GM23248 (cell line): ENCODE data around the gene STK40. TPM values are rescaled to one million over a fixed set of nuclear protein-coding genes. Genes with fewer than 3 reads are reported as not detected.
A peak's percentile ranks its signal among the peaks of the same experiment; 100 is the strongest.

Source experiments
- DNase-seq: peaks from one replicate; pipeline ENCODE4 v3.0.0-alpha.2; 2015
- H2AFZ ChIP-seq: fragments of 200-600 bp; sonication (generic); 2 replicates; pipeline ENCODE4 v1.6.1; 2016; ENCODE audit warnings: antibody characterized with exemption
- H3F3A ChIP-seq: fragments of 200-600 bp; sonication (generic); 2 replicates; pipeline ENCODE4 v1.6.1; 2016; ENCODE audit warnings: mild to moderate bottlenecking, antibody characterized with exemption, mixed run types; ENCODE audit not compliant: insufficient read depth
- H3K27ac ChIP-seq: fragments of 200-600 bp; sonication (generic); 2 replicates; pipeline ENCODE4 v1.5.1; 2016; ENCODE audit warnings: mild to moderate bottlenecking
- H3K27me3 ChIP-seq: fragments of 200-600 bp; sonication (generic); replicated peaks from 2 replicates; pipeline ENCODE4 v1.6.1; 2016; ENCODE audit warnings: mild to moderate bottlenecking; ENCODE audit not compliant: insufficient read depth
- H3K36me3 ChIP-seq: fragments of 200-600 bp; sonication (generic); 2 replicates; pipeline ENCODE4 v1.6.1; 2016; ENCODE audit warnings: low read depth, mild to moderate bottlenecking
- H3K4me1 ChIP-seq: fragments of 200-600 bp; sonication (generic); 2 replicates; pipeline ENCODE4 v1.6.1; 2016; ENCODE audit warnings: mild to moderate bottlenecking; ENCODE audit not compliant: insufficient read depth
- H3K4me2 ChIP-seq: fragments of 200-600 bp; sonication (generic); one replicate; pipeline ENCODE4 v1.6.1; 2016; ENCODE audit warnings: mild to moderate bottlenecking; ENCODE audit not compliant: unreplicated experiment
- H3K4me3 ChIP-seq: fragments of 200-600 bp; sonication (generic); 2 replicates; pipeline ENCODE4 v1.5.1; 2016; ENCODE audit warnings: mild to moderate bottlenecking
- H3K79me2 ChIP-seq: fragments of 200-600 bp; sonication (generic); 2 replicates; pipeline ENCODE4 v1.6.1; 2016; ENCODE audit warnings: mild to moderate bottlenecking; ENCODE audit not compliant: insufficient read depth
- H3K9ac ChIP-seq: fragments of 200-600 bp; sonication (generic); 2 replicates; pipeline ENCODE4 v1.6.1; 2016; ENCODE audit warnings: mild to moderate bottlenecking
- H3K9me2 ChIP-seq: fragments of 200-600 bp; sonication (generic); 2 replicates; pipeline ENCODE4 v1.6.1; 2016; ENCODE audit warnings: mixed run types, mild to moderate bottlenecking, moderate library complexity; ENCODE audit not compliant: insufficient read depth
- H3K9me3 ChIP-seq: fragments of 200-600 bp; sonication (generic); one replicate; pipeline ENCODE4 v1.6.1; 2017; ENCODE audit warnings: low read depth
- H4K20me1 ChIP-seq: fragments of 200-600 bp; sonication (generic); 2 replicates; pipeline ENCODE4 v1.6.0; 2016; ENCODE audit not compliant: insufficient read depth
- EZH2 ChIP-seq: fragments of 200-600 bp; sonication (generic); IDR thresholded peaks from 2 replicates; pipeline ENCODE4 v1.6.1; 2018; ENCODE audit warnings: antibody characterized with exemption, mild to moderate bottlenecking; ENCODE audit not compliant: insufficient read depth, poor library complexity, severe bottlenecking
- EZH2phosphoT487 ChIP-seq: fragments of 200-600 bp; sonication (generic); IDR thresholded peaks from 2 replicates; pipeline ENCODE4 v1.6.1; 2018; ENCODE audit warnings: antibody characterized with exemption, moderate library complexity, mild to moderate bottlenecking, low read depth; ENCODE audit not compliant: insufficient read depth
- WGBS, 2 experiments: methylation state at CpG; one replicate each; pipeline ENCODE4 v1.1.6; 2015 to 2017; ENCODE audit warnings: low lambda C conversion rate in 2 of 2, low coverage in 1 of 2; ENCODE audit errors: missing lambda C conversion rate in 2 of 2; 5-methylcytosine and 5-hydroxymethylcytosine counted together
- in situ Hi-C: fragments of 300-500 bp; cut with MboI; formaldehyde crosslinking; loops from 2 replicates; pipeline ENCODE4 v1.15.0; 2020
- polyA plus RNA-seq: library from polyadenylated mRNA; unstranded; fragments of >200 nt; fragmentation: Nextera tagmentation; extraction: Ambion mirVana; gene quantifications from 2 replicates; pipeline ENCODE4 v1.2.1, GENCODE V29; 2016
- total RNA-seq: library from RNA; depleted of rRNA; stranded (reverse); fragments of >200 nt; shearing (Covaris generic); gene quantifications from 2 replicates; pipeline ENCODE4 v1.2.3, GENCODE V29; 2014

STK40 gene
- total and polyA plus RNA-seq, 2 experiments from 2014 or later: 11.1 to 16.2 TPM

- Histone ChIP-seq H2AFZ (peak overlapping the region; percentile 63), H3K4me3 (peak overlapping the region; percentile 90), H3K79me2 (peaks cover 41% of the 10 kb centered on the region), H3K9me2 (no peaks in the 10 kb centered on the region), H3K27me3 (no peaks in the 10 kb centered on the region), H3K9ac (peak overlapping the region; percentile 99), H4K20me1 (no peaks in the 10 kb centered on the region), H3K36me3 (no peaks in the 10 kb centered on the region), H3K4me1 (peaks cover 26% of the 10 kb centered on the region), H3K27ac (peak overlapping the region; percentile 100), H3K4me2 (peak overlapping the region; percentile 100), H3F3A (peaks cover 44% of the 10 kb centered on the region), H3K9me3 (no peaks in the 10 kb centered on the region)
- peak; percentile 100 for DNase-seq
- in situ Hi-C loops: no loop called here
- WGBS, 2 experiments: 0 to 1% methylated on average over 14 of the region's 14 CpGs
- TF ChIP-seq EZH2 (no peak), EZH2phosphoT487 (no peak)
These were observed 779 bp upstream of the STK40 start for GRCh38 chr1:36386265-36387140.

- WGBS, 2 experiments: 1 to 2% methylated on average over 25 of the region's 25 CpGs
- Histone ChIP-seq H3K27ac (peak overlapping the region; percentile 100), H3K79me2 (peaks cover 59% of the 10 kb centered on the region), H3K27me3 (no peaks in the 10 kb centered on the region), H3K9me2 (no peaks in the 10 kb centered on the region), H3K4me2 (peak overlapping the region; percentile 92), H3K36me3 (no peaks in the 10 kb centered on the region), H3K4me1 (peaks cover 26% of the 10 kb centered on the region), H4K20me1 (0 out of 2 replicates have a peak, but pooled peaks cover 3% of the 10 kb centered on the region), H3F3A (peaks cover 41% of the 10 kb centered on the region), H3K9me3 (no peaks in the 10 kb centered on the region), H3K4me3 (peak overlapping the region; percentile 90), H2AFZ (peak overlapping the region; percentile 59; the same call in 1 of the 2 replicates), H3K9ac (peak overlapping the region; percentile 99)
- in situ Hi-C loops: no loop called here
- peak; percentile 67 for DNase-seq
- TF ChIP-seq EZH2 (no peak), EZH2phosphoT487 (no peak)
These were observed 948 bp downstream of the STK40 start for GRCh38 chr1:36384542-36385409.

DNA sequence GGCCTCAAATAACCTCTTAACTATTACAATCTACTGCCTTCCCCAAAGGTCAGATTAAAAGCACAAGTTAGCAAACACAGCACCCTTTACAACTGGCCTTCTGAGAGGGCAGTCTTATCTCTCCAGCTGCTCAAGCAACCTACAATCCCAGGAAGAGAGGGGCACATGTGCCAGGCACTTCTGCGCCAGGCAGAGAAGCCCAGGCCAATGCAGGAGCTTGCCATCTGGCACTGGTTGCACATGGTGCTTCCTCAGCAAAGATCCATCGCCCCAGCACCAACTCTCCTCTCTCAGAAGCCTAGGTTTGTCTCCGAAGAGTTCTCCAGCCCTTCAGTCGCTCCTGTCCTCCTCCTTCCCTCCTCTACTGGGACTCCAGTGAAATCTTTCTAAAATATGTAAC is 2.5 kb downstream of the STK40 start:
- Histone ChIP-seq H2AFZ (no peak overlapping the region), H3F3A (peaks cover 26% of the 10 kb centered on the region), H4K20me1 (0 out of 2 replicates have a peak, but pooled peaks cover 3% of the 10 kb centered on the region), H3K79me2 (peaks cover 74% of the 10 kb centered on the region), H3K36me3 (no peaks in the 10 kb centered on the region; the same call in 1 of the 2 replicates), H3K27me3 (no peaks in the 10 kb centered on the region), H3K9me3 (no peaks in the 10 kb centered on the region), H3K4me1 (peaks cover 25% of the 10 kb centered on the region), H3K4me3 (0 out of 2 replicates have a peak overlapping the region, but pooled peaks have one; percentile 90), H3K9me2 (no peaks in the 10 kb centered on the region), H3K4me2 (peak overlapping the region; percentile 5), H3K27ac (no peak overlapping the region), H3K9ac (no peak overlapping the region)
- in situ Hi-C loops: no loop called here
- no peak for TF ChIP-seq EZH2phosphoT487
- no peak for TF ChIP-seq EZH2
- no peak for DNase-seq
- 98 to 100% methylated on average over 4 of the region's 4 CpGs for WGBS, 2 experiments

DNA sequence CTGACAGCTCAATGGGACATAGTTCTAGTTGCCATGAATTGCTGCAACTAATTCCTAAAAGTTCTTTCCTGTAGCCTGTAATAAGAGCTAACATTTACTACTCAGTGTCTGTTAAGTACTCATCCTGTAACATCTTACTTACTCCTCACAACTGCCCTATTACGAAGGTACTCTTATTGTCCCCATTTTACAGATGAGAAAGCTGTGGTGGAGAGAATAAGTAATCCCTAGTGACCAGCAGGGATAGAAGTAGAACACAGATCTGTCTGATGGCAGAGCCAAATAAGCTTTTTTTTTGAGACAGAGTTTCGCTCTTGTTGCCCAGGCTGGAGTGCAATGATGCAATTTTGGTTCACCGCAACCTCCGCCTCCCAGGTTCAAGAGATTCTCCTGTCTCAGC is 3.1 kb downstream of the STK40 start:
- Histone ChIP-seq H3K4me3 (no peak overlapping the region), H3K9ac (no peak overlapping the region), H3K27ac (no peak overlapping the region), H3K27me3 (no peaks in the 10 kb centered on the region), H3K9me3 (no peaks in the 10 kb centered on the region), H3K4me2 (no peak overlapping the region), H3K4me1 (peaks cover 19% of the 10 kb centered on the region), H3K79me2 (peaks cover 80% of the 10 kb centered on the region), H3K9me2 (no peaks in the 10 kb centered on the region), H3K36me3 (no peaks in the 10 kb centered on the region; the same call in 1 of the 2 replicates), H4K20me1 (0 out of 2 replicates have a peak, but pooled peaks cover 3% of the 10 kb centered on the region), H2AFZ (no peak overlapping the region), H3F3A (peaks cover 20% of the 10 kb centered on the region)
- WGBS, 2 experiments: 98 to 100% methylated on average over 4 of the region's 4 CpGs
- no peak for DNase-seq
- in situ Hi-C loops: no loop called here
- no peak for TF ChIP-seq EZH2phosphoT487
- TF ChIP-seq EZH2: no peak
